ENCODE measurements around the gene PIK3C2A.

DNA sequence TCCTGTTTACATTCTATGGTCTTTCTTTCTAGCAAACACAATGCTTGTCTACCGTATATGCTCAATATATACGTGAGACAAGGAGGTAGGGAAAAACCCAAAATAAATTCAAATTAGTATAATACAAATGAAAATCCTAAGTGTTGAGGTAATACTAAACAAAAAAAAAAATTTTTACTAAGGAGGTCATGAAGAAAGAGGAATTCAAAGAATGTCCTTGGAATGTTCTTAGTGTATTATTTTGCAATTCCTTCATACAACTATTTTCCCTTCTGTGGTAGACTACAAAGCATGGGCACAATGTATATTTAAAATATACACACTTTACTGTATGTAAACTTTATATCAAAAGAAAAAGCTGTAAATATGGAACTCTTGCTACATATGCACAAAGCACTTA lies 36.4 kb downstream of the PIK3C2A start:
- TF ChIP-seq, protein P1, sequence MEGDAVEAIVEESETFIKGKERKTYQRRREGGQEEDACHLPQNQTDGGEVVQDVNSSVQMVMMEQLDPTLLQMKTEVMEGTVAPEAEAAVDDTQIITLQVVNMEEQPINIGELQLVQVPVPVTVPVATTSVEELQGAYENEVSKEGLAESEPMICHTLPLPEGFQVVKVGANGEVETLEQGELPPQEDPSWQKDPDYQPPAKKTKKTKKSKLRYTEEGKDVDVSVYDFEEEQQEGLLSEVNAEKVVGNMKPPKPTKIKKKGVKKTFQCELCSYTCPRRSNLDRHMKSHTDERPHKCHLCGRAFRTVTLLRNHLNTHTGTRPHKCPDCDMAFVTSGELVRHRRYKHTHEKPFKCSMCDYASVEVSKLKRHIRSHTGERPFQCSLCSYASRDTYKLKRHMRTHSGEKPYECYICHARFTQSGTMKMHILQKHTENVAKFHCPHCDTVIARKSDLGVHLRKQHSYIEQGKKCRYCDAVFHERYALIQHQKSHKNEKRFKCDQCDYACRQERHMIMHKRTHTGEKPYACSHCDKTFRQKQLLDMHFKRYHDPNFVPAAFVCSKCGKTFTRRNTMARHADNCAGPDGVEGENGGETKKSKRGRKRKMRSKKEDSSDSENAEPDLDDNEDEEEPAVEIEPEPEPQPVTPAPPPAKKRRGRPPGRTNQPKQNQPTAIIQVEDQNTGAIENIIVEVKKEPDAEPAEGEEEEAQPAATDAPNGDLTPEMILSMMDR (IDR thresholded peaks at IDR 0.05 in 4 of 5, conservative IDR thresholded peaks at IDR 0.05 in 1 of 5): no peak
- no peak for TF ChIP-seq POLR2A (IDR thresholded peaks at IDR 0.05)

Measured in gastrocnemius medialis (tissue), 4 donors.